Measurements from ENCODE around the gene FRMD4A. TPM values are rescaled to one million over a fixed set of nuclear protein-coding genes. Genes with fewer than 3 reads are reported as not detected.

Gene FRMD4A
- total and polyA plus RNA-seq, 7 donors, result 3.0 to 27.8 (median 14.4) TPM

- Histone ChIP-seq H3K27ac (peak overlapping the region; percentile 74 to 84 (median 80)), H3K27me3 (no peaks in the 10 kb centered on the region), H3K9me3 (no peaks in the 10 kb centered on the region), H3K4me3 (no peak overlapping the region), H3K4me1 (peaks cover 0 to 51% (median 44%) of the 10 kb centered on the region in 4 donors), H3K36me3 (peaks cover 0 to 20% (median 8%) of the 10 kb centered on the region in 4 donors)
- no peak for TF ChIP-seq CTCF (IDR thresholded peaks at IDR 0.05)
- TF ChIP-seq EP300 (IDR thresholded peaks at IDR 0.05), result no peak
- no peak for TF ChIP-seq POLR2AphosphoS5 (IDR thresholded peaks at IDR 0.05)
- no peak for TF ChIP-seq POLR2A (IDR thresholded peaks at IDR 0.05)
- intact Hi-C loops (cut with DNase I), result no loop called here
- no peak for DNase-seq
- 84 to 88% methylated on average over 5 of the region's 5 CpGs for WGBS, 2 donors
Measured at GRCh38 chr10:13686331-13686752, 644.4 kb downstream of the FRMD4A start.

GRCh38 chr10:13685885-13686284 lies 644.8 kb downstream of the FRMD4A start:
- peaks cover 0 to 51% (median 44%) of the 10 kb centered on the region in 4 donors for H3K4me1 ChIP-seq
- peak overlapping the region; percentile 74 to 84 (median 80) for H3K27ac ChIP-seq
- TF ChIP-seq POLR2A (IDR thresholded peaks at IDR 0.05), result no peak
- peak in 2 of 4 donors; percentile 9 to 38 for TF ChIP-seq EP300 (IDR thresholded peaks at IDR 0.05)
- TF ChIP-seq POLR2AphosphoS5 (IDR thresholded peaks at IDR 0.05), result peak; percentile 31 to 67 (median 51)
- H3K4me3 ChIP-seq, result no peak overlapping the region
- WGBS, 2 donors, result 88 to 89% methylated on average over 5 of the region's 5 CpGs
- peak; percentile 76 for DNase-seq
- peaks cover 0 to 16% (median 6%) of the 10 kb centered on the region in 4 donors for H3K36me3 ChIP-seq
- H3K9me3 ChIP-seq, result no peaks in the 10 kb centered on the region
- H3K27me3 ChIP-seq, result no peaks in the 10 kb centered on the region
- intact Hi-C loops (cut with DNase I), result no loop called here

- peak overlapping the region; percentile 74 to 84 (median 80) for H3K27ac ChIP-seq
- TF ChIP-seq POLR2AphosphoS5 (IDR thresholded peaks at IDR 0.05), result no peak
- TF ChIP-seq CTCF (IDR thresholded peaks at IDR 0.05), result no peak
- no peak for TF ChIP-seq POLR2A (IDR thresholded peaks at IDR 0.05)
- TF ChIP-seq EP300 (IDR thresholded peaks at IDR 0.05), result no peak
- peaks cover 0 to 7% (median 0%) of the 10 kb centered on the region in 4 donors for H3K36me3 ChIP-seq
- no peaks in the 10 kb centered on the region for H3K27me3 ChIP-seq
- peaks cover 0 to 51% (median 44%) of the 10 kb centered on the region in 4 donors for H3K4me1 ChIP-seq
- WGBS, 2 donors, result 36 to 59% methylated on average over 6 of the region's 6 CpGs
- intact Hi-C loops (cut with DNase I), result no loop called here
- no peaks in the 10 kb centered on the region for H3K9me3 ChIP-seq
- DNase-seq, result no peak
- peak overlapping the region in 1 of 4 donors; percentile 8 for H3K4me3 ChIP-seq
Measured at GRCh38 chr10:13684806-13685482, 645.8 kb downstream of the FRMD4A start.

GRCh38 chr10:13684252-13684791 lies 646.4 kb downstream of the FRMD4A start:
- intact Hi-C loops (cut with DNase I), result no loop called here
- H3K27ac ChIP-seq, result peak overlapping the region; percentile 74 to 84 (median 80)
- peaks cover 0 to 5% (median 0%) of the 10 kb centered on the region in 4 donors for H3K36me3 ChIP-seq
- H3K4me3 ChIP-seq, result peak overlapping the region in 2 of 4 donors; percentile 8 to 16
- 66 to 75% methylated on average over 17 of the region's 17 CpGs for WGBS, 2 donors
- H3K4me1 ChIP-seq, result peaks cover 0 to 51% (median 44%) of the 10 kb centered on the region in 4 donors
- no peaks in the 10 kb centered on the region for H3K9me3 ChIP-seq
- H3K27me3 ChIP-seq, result no peaks in the 10 kb centered on the region
- peak; percentile 92 for DNase-seq
- TF ChIP-seq POLR2A (IDR thresholded peaks at IDR 0.05) (no peak), EP300 (IDR thresholded peaks at IDR 0.05) (no peak), CTCF (IDR thresholded peaks at IDR 0.05) (no peak), POLR2AphosphoS5 (IDR thresholded peaks at IDR 0.05) (peak in 2 of 4 donors; percentile 13 to 16)

GRCh38 chr10:13683017-13683416 lies 647.7 kb downstream of the FRMD4A start:
- intact Hi-C loops (cut with DNase I), result no loop called here
- no peak overlapping the region for H3K4me3 ChIP-seq
- TF ChIP-seq CTCF (IDR thresholded peaks at IDR 0.05) (no peak), EP300 (IDR thresholded peaks at IDR 0.05) (no peak)
- peak overlapping the region in 3 of 4 donors; percentile 74 to 84 (median 81) for H3K27ac ChIP-seq
- DNase-seq, result no peak
- no peaks in the 10 kb centered on the region for H3K27me3 ChIP-seq
- no peaks in the 10 kb centered on the region for H3K9me3 ChIP-seq
- peaks cover 0 to 51% (median 44%) of the 10 kb centered on the region in 4 donors for H3K4me1 ChIP-seq
- peaks cover 0 to 11% (median 0%) of the 10 kb centered on the region in 4 donors for H3K36me3 ChIP-seq
- 96 to 97% methylated on average over 13 of the region's 13 CpGs for WGBS, 2 donors
